ENCODE data around the gene ATP2B2. TPM values are rescaled to one million over a fixed set of nuclear protein-coding genes. Genes with fewer than 3 reads are reported as not detected.

The ATP2B2 gene
- total RNA-seq, 2 donors from 2014 or later: 0.14 to 0.74 TPM

DNA sequence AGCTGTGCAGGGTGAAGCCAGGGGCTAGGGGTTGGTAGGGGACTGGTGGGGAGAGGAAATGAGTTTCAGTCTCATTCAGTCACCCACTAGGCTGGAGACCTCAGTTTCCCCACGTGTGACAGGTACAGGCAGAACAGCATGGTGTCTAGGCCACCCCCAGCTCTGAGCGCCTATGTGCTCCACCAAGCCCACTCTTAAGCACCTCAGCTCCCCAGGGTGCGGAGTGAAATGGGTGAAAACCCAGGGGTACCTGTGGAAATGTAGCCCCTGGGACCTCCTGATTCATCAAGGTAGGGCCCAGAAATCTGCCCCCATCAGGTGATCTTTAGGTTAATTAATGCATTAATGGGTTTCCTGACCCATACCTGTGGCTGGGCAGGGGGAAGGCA is 3.7 kb downstream of the ATP2B2 start:
- intact Hi-C loops (cut with DNase I): no loop called here
- no peak for DNase-seq (ENCODE audit: low spot score)
- H3K27me3 ChIP-seq (replicated peaks; ENCODE audit: insufficient read depth): peaks cover 14% of the 10 kb centered on the region
- H3K9me3 ChIP-seq: no peaks in the 10 kb centered on the region
- no peak for TF ChIP-seq POLR2AphosphoS5 (IDR thresholded peaks at IDR 0.05)
- no peaks in the 10 kb centered on the region for H3K36me3 ChIP-seq
- no peak overlapping the region for H3K4me3 ChIP-seq
- no peak overlapping the region for H3K27ac ChIP-seq
- WGBS: 100% methylated on average over 1 of the region's 3 CpGs
- H3K4me1 ChIP-seq (replicated peaks): no peaks in the 10 kb centered on the region

GRCh38 chr3:10500717-10501663 is 4.4 kb downstream of the ATP2B2 start:
- intact Hi-C loops (cut with DNase I): no loop called here
- no peak for TF ChIP-seq POLR2AphosphoS5 (IDR thresholded peaks at IDR 0.05)
- no peak for TF ChIP-seq POLR2A (IDR thresholded peaks at IDR 0.05)
- TF ChIP-seq, protein P1, sequence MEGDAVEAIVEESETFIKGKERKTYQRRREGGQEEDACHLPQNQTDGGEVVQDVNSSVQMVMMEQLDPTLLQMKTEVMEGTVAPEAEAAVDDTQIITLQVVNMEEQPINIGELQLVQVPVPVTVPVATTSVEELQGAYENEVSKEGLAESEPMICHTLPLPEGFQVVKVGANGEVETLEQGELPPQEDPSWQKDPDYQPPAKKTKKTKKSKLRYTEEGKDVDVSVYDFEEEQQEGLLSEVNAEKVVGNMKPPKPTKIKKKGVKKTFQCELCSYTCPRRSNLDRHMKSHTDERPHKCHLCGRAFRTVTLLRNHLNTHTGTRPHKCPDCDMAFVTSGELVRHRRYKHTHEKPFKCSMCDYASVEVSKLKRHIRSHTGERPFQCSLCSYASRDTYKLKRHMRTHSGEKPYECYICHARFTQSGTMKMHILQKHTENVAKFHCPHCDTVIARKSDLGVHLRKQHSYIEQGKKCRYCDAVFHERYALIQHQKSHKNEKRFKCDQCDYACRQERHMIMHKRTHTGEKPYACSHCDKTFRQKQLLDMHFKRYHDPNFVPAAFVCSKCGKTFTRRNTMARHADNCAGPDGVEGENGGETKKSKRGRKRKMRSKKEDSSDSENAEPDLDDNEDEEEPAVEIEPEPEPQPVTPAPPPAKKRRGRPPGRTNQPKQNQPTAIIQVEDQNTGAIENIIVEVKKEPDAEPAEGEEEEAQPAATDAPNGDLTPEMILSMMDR (IDR thresholded peaks at IDR 0.05): no peak
- Histone ChIP-seq H3K27me3 (replicated peaks; ENCODE audit: insufficient read depth) (peaks cover 12% of the 10 kb centered on the region), H3K27ac (no peak overlapping the region), H3K36me3 (no peaks in the 10 kb centered on the region), H3K4me3 (no peak overlapping the region), H3K4me1 (replicated peaks) (no peaks in the 10 kb centered on the region), H3K9me3 (no peaks in the 10 kb centered on the region)
- WGBS: 74% methylated on average over 19 of the region's 19 CpGs
- DNase-seq (ENCODE audit: low spot score): no peak

- intact Hi-C loops (cut with DNase I): no loop called here
- TF ChIP-seq POLR2AphosphoS5 (IDR thresholded peaks at IDR 0.05) (no peak), POLR2A (IDR thresholded peaks at IDR 0.05) (no peak)
- TF ChIP-seq, protein P1 (IDR thresholded peaks at IDR 0.05): no peak
Observed at GRCh38 chr3:10498271-10498670, 7.1 kb downstream of the ATP2B2 start.

DNA sequence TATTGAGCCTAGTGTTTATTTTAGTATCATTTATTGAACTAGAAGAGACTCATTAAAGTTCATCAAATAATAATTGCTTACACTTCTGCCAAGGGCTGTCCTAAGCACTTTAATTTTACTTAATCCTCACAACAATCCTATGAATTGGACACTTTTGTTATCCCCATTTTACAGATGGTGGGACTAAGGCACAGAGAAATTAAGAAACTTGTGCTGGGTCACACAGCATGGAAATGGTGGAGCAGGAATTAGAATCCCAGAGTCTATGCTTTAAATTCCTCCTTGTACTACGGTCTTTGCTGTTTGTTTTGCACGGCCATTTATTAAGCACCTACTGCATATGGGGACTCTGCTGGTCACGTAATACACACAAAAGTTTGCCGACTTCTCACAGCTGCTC is 7.9 kb downstream of the ATP2B2 start:
- 73% methylated on average over 4 of the region's 4 CpGs for WGBS

More at GRCh38 chr3:10498271-10498670, 7.1 kb downstream of the ATP2B2 start:
- 77% methylated on average over 11 of the region's 11 CpGs for WGBS
- Histone ChIP-seq H3K4me3 (no peak overlapping the region), H3K36me3 (no peaks in the 10 kb centered on the region), H3K9me3 (no peaks in the 10 kb centered on the region), H3K27ac (no peak overlapping the region), H3K4me1 (replicated peaks) (no peaks in the 10 kb centered on the region), H3K27me3 (replicated peaks; ENCODE audit: insufficient read depth) (peaks cover 9% of the 10 kb centered on the region)
- no peak for DNase-seq (ENCODE audit: low spot score)

DNA sequence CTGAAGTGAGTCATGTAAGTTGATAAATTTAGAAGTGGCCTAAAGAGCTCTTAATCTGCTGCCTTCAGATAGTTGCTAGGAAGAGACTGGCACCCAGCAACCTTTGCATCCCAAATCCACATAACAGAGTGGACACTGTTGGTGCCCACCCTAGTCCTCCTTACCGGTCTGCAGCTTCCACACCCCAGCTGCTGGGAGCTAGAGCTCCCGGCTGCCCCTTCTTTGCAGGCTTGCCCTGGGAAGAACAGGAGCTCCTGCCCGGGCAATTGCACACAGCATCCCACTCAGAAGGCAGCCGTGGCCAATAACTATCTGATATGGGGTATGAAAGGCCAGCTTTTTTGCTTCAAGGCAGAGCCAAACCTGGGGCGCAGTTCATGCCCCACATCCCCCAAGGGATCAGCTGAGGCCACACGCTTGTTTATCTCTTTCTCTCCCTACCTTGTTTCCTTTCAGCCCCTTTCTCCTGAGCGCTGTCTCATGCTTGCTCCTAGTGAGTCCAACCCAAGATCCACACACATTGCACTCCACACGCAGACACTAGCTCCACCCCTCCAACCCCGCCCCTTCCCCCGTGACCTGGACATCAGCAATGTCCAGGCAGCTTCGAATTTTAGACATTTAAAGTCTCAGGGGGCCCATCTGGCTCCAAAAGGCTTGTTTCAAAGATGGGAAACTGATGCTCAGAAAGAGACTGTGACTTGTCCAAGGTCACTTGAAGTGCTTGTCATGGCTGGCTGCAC is 9.1 kb downstream of the ATP2B2 start:
- intact Hi-C loops (cut with DNase I): no loop called here
- peaks cover 13% of the 10 kb centered on the region for H3K27me3 ChIP-seq (replicated peaks; ENCODE audit: insufficient read depth)
- H3K4me3 ChIP-seq: no peak overlapping the region
- H3K4me1 ChIP-seq (replicated peaks): no peaks in the 10 kb centered on the region
- TF ChIP-seq, protein P1 (IDR thresholded peaks at IDR 0.05): no peak
- TF ChIP-seq POLR2AphosphoS5 (IDR thresholded peaks at IDR 0.05): no peak
- no peak for TF ChIP-seq POLR2A (IDR thresholded peaks at IDR 0.05)
- H3K36me3 ChIP-seq: no peaks in the 10 kb centered on the region
- H3K9me3 ChIP-seq: no peaks in the 10 kb centered on the region
- 65% methylated on average over 11 of the region's 11 CpGs for WGBS
- no peak overlapping the region for H3K27ac ChIP-seq
- DNase-seq (ENCODE audit: low spot score): no peak

More for the DNA sequence above, 7.9 kb downstream of the ATP2B2 start:
- H3K4me1 ChIP-seq (replicated peaks): no peaks in the 10 kb centered on the region
- intact Hi-C loops (cut with DNase I): no loop called here
- H3K27me3 ChIP-seq (replicated peaks; ENCODE audit: insufficient read depth): peaks cover 13% of the 10 kb centered on the region
- H3K9me3 ChIP-seq: no peaks in the 10 kb centered on the region
- H3K4me3 ChIP-seq: no peak overlapping the region
- H3K27ac ChIP-seq: no peak overlapping the region
- DNase-seq (ENCODE audit: low spot score): no peak
- TF ChIP-seq POLR2A (IDR thresholded peaks at IDR 0.05) (no peak), POLR2AphosphoS5 (IDR thresholded peaks at IDR 0.05) (no peak)
- TF ChIP-seq, protein P1 (IDR thresholded peaks at IDR 0.05): no peak
- H3K36me3 ChIP-seq: no peaks in the 10 kb centered on the region
